ENCODE data around the gene SPSB4. TPM values are rescaled to one million over a fixed set of nuclear protein-coding genes. Genes with fewer than 3 reads are reported as not detected.
A peak's percentile ranks its signal among the peaks of the same experiment; 100 is the strongest.

SPSB4 gene
- total and polyA plus RNA-seq, 9 of the 15 experiments (the other 6 are each of a cell fraction or from before 2014, with no cell fraction given), result not detected

GRCh38 chr3:141070229-141070628 is 19.1 kb downstream of the SPSB4 start:
- ChIA-PET CTCF (ENCODE audit: low intra/inter-chr PET ratio) (no interaction called here), POLR2A (no interaction called here)
- intact Hi-C loops (cut with micrococcal nuclease), result no loop called here
- no peaks in the 10 kb centered on the region for H3K79me2 ChIP-seq (ENCODE audit: control insufficient read depth, insufficient read depth, low read length)
- 0% methylated on average over 1 of the region's 1 CpG for WGBS (ENCODE audit: insufficient coverage, low coverage, missing lambda C conversion rate)
- in situ Hi-C loops (cut with MboI), result no loop called here
- H3K9ac ChIP-seq (ENCODE audit: insufficient read depth in 1 of 2, low read depth in 2 of 2, low read length in 2 of 2), result no peak overlapping the region
- H2AFZ ChIP-seq (ENCODE audit: low read depth, low read length), result no peak overlapping the region
- FAIRE-seq, result no peak
- peaks cover 0 to 10% of the 10 kb centered on the region in 2 experiments; a peak in 2 of 5 replicates for H3K4me1 ChIP-seq (replicated peaks in 1 of 2; ENCODE audit: control insufficient read depth in 2 of 2, insufficient read depth in 2 of 2, low read length in 2 of 2)
- no peaks in the 10 kb centered on the region for H3K36me3 ChIP-seq (ENCODE audit: control insufficient read depth, insufficient read depth, low read length)
- no peak for ATAC-seq
- no peak overlapping the region for H3K4me2 ChIP-seq (ENCODE audit: insufficient read depth, low read length)
- H3K27me3 ChIP-seq (ENCODE audit: control insufficient read depth in 2 of 2, insufficient read depth in 2 of 2, low read length in 2 of 2), result peaks cover 25 to 63% of the 10 kb centered on the region in 2 experiments
- BruUV-seq (replicated peaks), result no TSS peak
- no peaks in the 10 kb centered on the region for H3K9me3 ChIP-seq (replicated peaks; ENCODE audit: control insufficient read depth, insufficient read depth, low read depth, low read length)
- H3K27ac ChIP-seq (ENCODE audit: extremely low read depth, low read depth, low read length), result no peak overlapping the region
- peaks cover 2% of the 10 kb centered on the region for H3K9me1 ChIP-seq (ENCODE audit: control insufficient read depth, insufficient read depth, low read length)
- H3K4me3 ChIP-seq, result no peak overlapping the region
- H4K20me1 ChIP-seq (replicated peaks; ENCODE audit: control insufficient read depth, insufficient read depth, low read length), result no peaks in the 10 kb centered on the region
- no peak for DNase-seq (ENCODE audit: extremely low read depth in 1 of 4, low spot score in 3 of 4)
- TF ChIP-seq CEBPB (tag; IDR thresholded peaks at IDR 0.05), result peak; percentile 58
- TF ChIP-seq ZMIZ1 (IDR thresholded peaks at IDR 0.05; ENCODE audit: low read depth in 2 of 2, low read length in 2 of 2), result no peak
- TF ChIP-seq CEBPG (CRISPR knock-in tag; IDR thresholded peaks at IDR 0.05), result no peak
- peak in 1 of 2 experiments; percentile 38; a peak in 1 of 4 replicates for TF ChIP-seq CEBPG (tag; conservative IDR thresholded peaks at IDR 0.05 in 1 of 2, IDR thresholded peaks at IDR 0.05 in 1 of 2)
